MM.1S (cell line): ENCODE measurements around the gene RASGRF2.

Experiments
- DNase-seq: peaks from one replicate; pipeline ENCODE4 v3.0.0-alpha.2; 2015
- H2AFZ ChIP-seq: fragments of 300-600 bp; sonication (generic); 2 replicates; pipeline ENCODE4 v1.6.0; 2016; ENCODE audit warnings: antibody characterized with exemption, low read length
- H3F3A ChIP-seq: fragments of 300-600 bp; sonication (generic); 2 replicates; pipeline ENCODE4 v1.6.1; 2016; ENCODE audit warnings: mild to moderate bottlenecking, antibody characterized with exemption, low read length, moderate library complexity, mixed read lengths; ENCODE audit not compliant: insufficient read depth
- H3K27ac ChIP-seq: fragments of 300-600 bp; sonication (generic); 2 replicates; pipeline ENCODE4 v1.5.1; 2016; ENCODE audit warnings: mild to moderate bottlenecking, low read length
- H3K27me3 ChIP-seq: fragments of 300-600 bp; sonication (generic); replicated peaks from 2 replicates; pipeline ENCODE4 v1.6.0; 2016; ENCODE audit warnings: low read length; ENCODE audit not compliant: insufficient read depth
- H3K36me3 ChIP-seq: fragments of 300-600 bp; sonication (generic); replicated peaks from 2 replicates; pipeline ENCODE4 v1.6.1; 2016; ENCODE audit warnings: mild to moderate bottlenecking, low read length, mixed read lengths; ENCODE audit not compliant: insufficient read depth
- H3K4me1 ChIP-seq: fragments of 300-600 bp; sonication (generic); 2 replicates; pipeline ENCODE4 v1.6.1; 2016; ENCODE audit warnings: low read length, mixed read lengths
- H3K4me2 ChIP-seq: fragments of 300-600 bp; sonication (generic); 2 replicates; pipeline ENCODE4 v1.6.0; 2016; ENCODE audit warnings: low read depth, low read length
- H3K4me3 ChIP-seq: fragments of 300-600 bp; sonication (generic); 2 replicates; pipeline ENCODE4 v1.5.1; 2016; ENCODE audit warnings: low read length, mixed read lengths
- H3K79me2 ChIP-seq: fragments of 300-600 bp; sonication (generic); 2 replicates; pipeline ENCODE4 v1.6.1; 2016; ENCODE audit warnings: mixed run types, low read length, mixed read lengths
- H3K9ac ChIP-seq: fragments of 300-600 bp; sonication (generic); 2 replicates; pipeline ENCODE4 v1.6.1; 2016; ENCODE audit warnings: low read length, mixed read lengths
- H3K9me2 ChIP-seq: fragments of 300-600 bp; sonication (generic); replicated peaks from 2 replicates; pipeline ENCODE4 v1.6.1; 2016; ENCODE audit warnings: mild to moderate bottlenecking, low read length, mixed read lengths; ENCODE audit not compliant: insufficient read depth
- H3K9me3 ChIP-seq: fragments of 300-600 bp; sonication (generic); replicated peaks from 2 replicates; pipeline ENCODE4 v1.6.1; 2016; ENCODE audit warnings: mild to moderate bottlenecking, low read length, mixed read lengths; ENCODE audit not compliant: insufficient read depth
- H4K20me1 ChIP-seq: fragments of 300-600 bp; sonication (generic); 2 replicates; pipeline ENCODE4 v1.6.1; 2016; ENCODE audit warnings: mild to moderate bottlenecking, low read length, moderate library complexity, mixed read lengths; ENCODE audit not compliant: insufficient read depth
- CTCF ChIP-seq: fragments of 300-600 bp; sonication (generic); IDR thresholded peaks from 2 replicates; pipeline ENCODE4 v1.5.1; 2016; ENCODE audit warnings: antibody characterized with exemption, low read length, mixed read lengths
- EZH2 ChIP-seq: fragments of 300-600 bp; sonication (generic); optimal IDR thresholded peaks from 2 replicates; pipeline ENCODE3; 2017; ENCODE audit warnings: low read depth, mild to moderate bottlenecking, antibody characterized with exemption, low read length, mixed read lengths
- EZH2phosphoT487 ChIP-seq: fragments of 300-600 bp; sonication (generic); IDR thresholded peaks from 2 replicates; pipeline ENCODE4 v1.6.1; 2018; ENCODE audit warnings: antibody characterized with exemption, low read length

The RASGRF2 gene

GRCh38 chr5:81077105-81077504 is 116.9 kb downstream of the RASGRF2 start:
- no peak overlapping the region for H3K27ac ChIP-seq
- H3F3A ChIP-seq: no peaks in the 10 kb centered on the region
- no peak for TF ChIP-seq CTCF
- TF ChIP-seq EZH2phosphoT487: no peak
- no peak for TF ChIP-seq EZH2
- DNase-seq: no peak
- no peaks in the 10 kb centered on the region for H3K9me2 ChIP-seq
- no peaks in the 10 kb centered on the region for H3K79me2 ChIP-seq
- no peak overlapping the region for H3K9ac ChIP-seq
- H3K9me3 ChIP-seq: no peaks in the 10 kb centered on the region
- H3K4me2 ChIP-seq: no peak overlapping the region
- no peaks in the 10 kb centered on the region for H3K4me1 ChIP-seq
- H3K4me3 ChIP-seq: no peak overlapping the region
- no peaks in the 10 kb centered on the region for H3K36me3 ChIP-seq
- no peaks in the 10 kb centered on the region for H3K27me3 ChIP-seq
- H2AFZ ChIP-seq: no peak overlapping the region
- H4K20me1 ChIP-seq: no peaks in the 10 kb centered on the region

- Histone ChIP-seq H4K20me1 (no peaks in the 10 kb centered on the region), H3K4me3 (no peak overlapping the region), H3K27ac (no peak overlapping the region), H3K27me3 (no peaks in the 10 kb centered on the region), H3K36me3 (no peaks in the 10 kb centered on the region), H3K79me2 (no peaks in the 10 kb centered on the region), H3K9ac (no peak overlapping the region), H3F3A (no peaks in the 10 kb centered on the region), H3K9me2 (no peaks in the 10 kb centered on the region), H3K9me3 (no peaks in the 10 kb centered on the region), H3K4me2 (no peak overlapping the region), H3K4me1 (no peaks in the 10 kb centered on the region), H2AFZ (no peak overlapping the region)
- TF ChIP-seq EZH2 (no peak), CTCF (no peak), EZH2phosphoT487 (no peak)
- DNase-seq: no peak
Observed at GRCh38 chr5:81078930-81079329, 118.8 kb downstream of the RASGRF2 start.

GRCh38 chr5:81080809-81081460 is 120.8 kb downstream of the RASGRF2 start:
- H3K27me3 ChIP-seq: no peaks in the 10 kb centered on the region
- no peak overlapping the region for H3K4me3 ChIP-seq
- no peaks in the 10 kb centered on the region for H3K9me2 ChIP-seq
- H3K79me2 ChIP-seq: no peaks in the 10 kb centered on the region
- H3K9me3 ChIP-seq: no peaks in the 10 kb centered on the region
- H3K4me1 ChIP-seq: no peaks in the 10 kb centered on the region
- no peak overlapping the region for H3K27ac ChIP-seq
- H4K20me1 ChIP-seq: no peaks in the 10 kb centered on the region
- no peaks in the 10 kb centered on the region for H3K36me3 ChIP-seq
- TF ChIP-seq EZH2phosphoT487: no peak
- TF ChIP-seq EZH2: no peak
- TF ChIP-seq CTCF: no peak
- no peaks in the 10 kb centered on the region for H3F3A ChIP-seq
- no peak overlapping the region for H2AFZ ChIP-seq
- H3K4me2 ChIP-seq: no peak overlapping the region
- DNase-seq: no peak
- no peak overlapping the region for H3K9ac ChIP-seq
